ENCODE measurements around the gene CCR8.
"Not testable (repeated sequence)": the region's sequence is repeated elsewhere in the genome, so short reads cannot be mapped to it uniquely, and the experiment has no call there.

The CCR8 gene

GRCh38 chr3:39362812-39363211 is 33.3 kb downstream of the CCR8 start:
- Histone ChIP-seq H3K27ac (ENCODE audit: low read depth, low read length) (no peak overlapping the region), H3K27me3 (ENCODE audit: control insufficient read depth, insufficient read depth, low read length) (no peaks in the 10 kb centered on the region), H3K9ac (ENCODE audit: low read length) (no peak overlapping the region), H3K4me1 (ENCODE audit: control insufficient read depth, insufficient read depth, low read length) (no peaks in the 10 kb centered on the region), H3K4me3 (ENCODE audit: low read length) (no peak overlapping the region), H3K36me3 (ENCODE audit: control insufficient read depth, insufficient read depth, low read length) (no peaks in the 10 kb centered on the region)

GRCh38 chr3:39370450-39370849 is 40.9 kb downstream of the CCR8 start:
- not testable (repeated sequence) for H3K4me1 ChIP-seq (ENCODE audit: control insufficient read depth, insufficient read depth, low read length); H3K4me3 ChIP-seq (ENCODE audit: low read length); H3K27ac ChIP-seq (ENCODE audit: low read depth, low read length); H3K9ac ChIP-seq (ENCODE audit: low read length); H3K27me3 ChIP-seq (ENCODE audit: control insufficient read depth, insufficient read depth, low read length); H3K36me3 ChIP-seq (ENCODE audit: control insufficient read depth, insufficient read depth, low read length)

- Histone ChIP-seq H3K4me1 (ENCODE audit: control insufficient read depth, insufficient read depth, low read length) (no peaks in the 10 kb centered on the region), H3K36me3 (ENCODE audit: control insufficient read depth, insufficient read depth, low read length) (no peaks in the 10 kb centered on the region), H3K9ac (ENCODE audit: low read length) (no peak overlapping the region), H3K27me3 (ENCODE audit: control insufficient read depth, insufficient read depth, low read length) (no peaks in the 10 kb centered on the region), H3K27ac (ENCODE audit: low read depth, low read length) (no peak overlapping the region), H3K4me3 (ENCODE audit: low read length) (no peak overlapping the region)
Measured at GRCh38 chr3:39372833-39373232, 43.3 kb downstream of the CCR8 start.

- H3K27me3 ChIP-seq (ENCODE audit: control insufficient read depth, insufficient read depth, low read length), result no peaks in the 10 kb centered on the region
- H3K36me3 ChIP-seq (ENCODE audit: control insufficient read depth, insufficient read depth, low read length), result no peaks in the 10 kb centered on the region
- no peaks in the 10 kb centered on the region for H3K4me1 ChIP-seq (ENCODE audit: control insufficient read depth, insufficient read depth, low read length)
- no peak overlapping the region for H3K9ac ChIP-seq (ENCODE audit: low read length)
- H3K4me3 ChIP-seq (ENCODE audit: low read length), result no peak overlapping the region
- H3K27ac ChIP-seq (ENCODE audit: low read depth, low read length), result no peak overlapping the region
Measured at GRCh38 chr3:39376959-39377634, 47.6 kb downstream of the CCR8 start.

- no peaks in the 10 kb centered on the region for H3K27me3 ChIP-seq (ENCODE audit: control insufficient read depth, insufficient read depth, low read length)
- H3K4me3 ChIP-seq (ENCODE audit: low read length), result no peak overlapping the region
- no peaks in the 10 kb centered on the region for H3K36me3 ChIP-seq (ENCODE audit: control insufficient read depth, insufficient read depth, low read length)
- no peak overlapping the region for H3K27ac ChIP-seq (ENCODE audit: low read depth, low read length)
- no peak overlapping the region for H3K9ac ChIP-seq (ENCODE audit: low read length)
- no peaks in the 10 kb centered on the region for H3K4me1 ChIP-seq (ENCODE audit: control insufficient read depth, insufficient read depth, low read length)
Measured at GRCh38 chr3:39378088-39378487, 48.6 kb downstream of the CCR8 start.

GRCh38 chr3:39378957-39379777 is 49.7 kb downstream of the CCR8 start:
- Histone ChIP-seq H3K27me3 (ENCODE audit: control insufficient read depth, insufficient read depth, low read length) (no peaks in the 10 kb centered on the region), H3K27ac (ENCODE audit: low read depth, low read length) (no peak overlapping the region), H3K4me1 (ENCODE audit: control insufficient read depth, insufficient read depth, low read length) (no peaks in the 10 kb centered on the region), H3K4me3 (ENCODE audit: low read length) (no peak overlapping the region), H3K9ac (ENCODE audit: low read length) (no peak overlapping the region), H3K36me3 (ENCODE audit: control insufficient read depth, insufficient read depth, low read length) (no peaks in the 10 kb centered on the region)

GRCh38 chr3:39379778-39380155 is 50.3 kb downstream of the CCR8 start:
- Histone ChIP-seq H3K4me3 (ENCODE audit: low read length) (no peak overlapping the region), H3K36me3 (ENCODE audit: control insufficient read depth, insufficient read depth, low read length) (no peaks in the 10 kb centered on the region), H3K9ac (ENCODE audit: low read length) (no peak overlapping the region), H3K4me1 (ENCODE audit: control insufficient read depth, insufficient read depth, low read length) (no peaks in the 10 kb centered on the region), H3K27ac (ENCODE audit: low read depth, low read length) (no peak overlapping the region), H3K27me3 (ENCODE audit: control insufficient read depth, insufficient read depth, low read length) (no peaks in the 10 kb centered on the region)

- Histone ChIP-seq H3K27ac (ENCODE audit: low read depth, low read length) (no peak overlapping the region), H3K4me1 (ENCODE audit: control insufficient read depth, insufficient read depth, low read length) (peaks cover 4% of the 10 kb centered on the region), H3K27me3 (ENCODE audit: control insufficient read depth, insufficient read depth, low read length) (no peaks in the 10 kb centered on the region)
Measured at GRCh38 chr3:39381432-39381831, 51.9 kb downstream of the CCR8 start.

More at GRCh38 chr3:39381432-39381831, 51.9 kb downstream of the CCR8 start:
- H3K36me3 ChIP-seq (ENCODE audit: control insufficient read depth, insufficient read depth, low read length), result no peaks in the 10 kb centered on the region
- no peak overlapping the region for H3K9ac ChIP-seq (ENCODE audit: low read length)
- H3K4me3 ChIP-seq (ENCODE audit: low read length), result no peak overlapping the region
